DOHH2 (cell line): ENCODE data around the gene WDFY4.

ENCODE experiments used
- EZH2phosphoT487 ChIP-seq: fragments of 200-600 bp; sonication (generic); IDR thresholded peaks from 2 replicates; pipeline ENCODE4 v1.6.1; 2017; ENCODE audit warnings: borderline replicate concordance, mild to moderate bottlenecking, antibody characterized with exemption, low read length, moderate library complexity, mixed read lengths
- TF ChIP-seq, protein P1 (sequence below): fragments of 200-600 bp; sonication (generic); IDR thresholded peaks from one replicate; pipeline ENCODE4 v1.5.1; 2014; ENCODE audit warnings: antibody characterized with exemption, mild to moderate bottlenecking, low read depth, low read length; ENCODE audit not compliant: poor library complexity, severe bottlenecking

DNA sequence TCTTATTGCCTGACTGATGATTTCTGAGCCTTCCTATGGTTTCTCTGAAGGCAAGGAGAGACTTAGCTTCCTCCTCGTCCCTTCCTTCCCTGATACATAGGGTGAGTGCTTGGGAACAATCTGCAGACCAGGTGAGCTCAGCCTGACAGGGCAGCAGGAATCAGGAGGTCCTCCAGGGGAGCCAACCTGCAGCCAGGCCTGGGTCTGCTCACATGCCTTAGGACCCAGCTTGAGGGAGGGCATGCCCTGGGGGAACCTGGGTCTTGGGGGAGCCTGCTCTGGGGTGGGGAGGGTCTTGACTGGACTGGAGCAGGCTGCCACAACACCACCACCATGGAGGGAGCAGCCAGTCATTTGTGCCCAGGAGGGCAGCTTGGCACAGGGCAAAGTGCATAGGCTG, 197.3 kb downstream of the WDFY4 start:
- TF ChIP-seq, protein P1, sequence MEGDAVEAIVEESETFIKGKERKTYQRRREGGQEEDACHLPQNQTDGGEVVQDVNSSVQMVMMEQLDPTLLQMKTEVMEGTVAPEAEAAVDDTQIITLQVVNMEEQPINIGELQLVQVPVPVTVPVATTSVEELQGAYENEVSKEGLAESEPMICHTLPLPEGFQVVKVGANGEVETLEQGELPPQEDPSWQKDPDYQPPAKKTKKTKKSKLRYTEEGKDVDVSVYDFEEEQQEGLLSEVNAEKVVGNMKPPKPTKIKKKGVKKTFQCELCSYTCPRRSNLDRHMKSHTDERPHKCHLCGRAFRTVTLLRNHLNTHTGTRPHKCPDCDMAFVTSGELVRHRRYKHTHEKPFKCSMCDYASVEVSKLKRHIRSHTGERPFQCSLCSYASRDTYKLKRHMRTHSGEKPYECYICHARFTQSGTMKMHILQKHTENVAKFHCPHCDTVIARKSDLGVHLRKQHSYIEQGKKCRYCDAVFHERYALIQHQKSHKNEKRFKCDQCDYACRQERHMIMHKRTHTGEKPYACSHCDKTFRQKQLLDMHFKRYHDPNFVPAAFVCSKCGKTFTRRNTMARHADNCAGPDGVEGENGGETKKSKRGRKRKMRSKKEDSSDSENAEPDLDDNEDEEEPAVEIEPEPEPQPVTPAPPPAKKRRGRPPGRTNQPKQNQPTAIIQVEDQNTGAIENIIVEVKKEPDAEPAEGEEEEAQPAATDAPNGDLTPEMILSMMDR, result no peak
- no peak for TF ChIP-seq EZH2phosphoT487
